ENCODE results near the gene WIPF3.
"Not testable (repeated sequence)": the region's sequence is repeated elsewhere in the genome, so short reads cannot be mapped to it uniquely, and the experiment has no call there.

WIPF3 gene

DNA sequence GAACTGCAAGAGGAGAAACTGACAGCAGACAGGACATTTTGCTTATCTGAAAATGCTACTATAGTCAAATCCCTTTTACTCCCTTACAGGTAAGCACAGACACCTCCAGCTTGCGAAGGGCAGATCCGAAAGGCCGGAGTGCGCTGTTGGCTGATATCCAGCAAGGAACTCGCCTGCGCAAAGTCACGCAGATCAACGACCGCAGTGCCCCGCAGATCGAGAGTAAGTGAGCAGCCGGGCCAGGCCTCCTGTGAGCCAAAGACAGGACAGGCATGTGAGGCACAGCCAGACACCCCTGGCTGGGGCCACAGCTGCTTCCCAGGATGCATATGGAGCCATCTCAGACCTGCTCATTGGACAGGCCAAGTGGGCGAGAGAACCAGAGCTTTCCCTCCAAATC lies 69.4 kb downstream of the WIPF3 start:
- in situ Hi-C loops (cut with MboI; ENCODE audit: low sequenced_read_pairs): no loop called here

DNA sequence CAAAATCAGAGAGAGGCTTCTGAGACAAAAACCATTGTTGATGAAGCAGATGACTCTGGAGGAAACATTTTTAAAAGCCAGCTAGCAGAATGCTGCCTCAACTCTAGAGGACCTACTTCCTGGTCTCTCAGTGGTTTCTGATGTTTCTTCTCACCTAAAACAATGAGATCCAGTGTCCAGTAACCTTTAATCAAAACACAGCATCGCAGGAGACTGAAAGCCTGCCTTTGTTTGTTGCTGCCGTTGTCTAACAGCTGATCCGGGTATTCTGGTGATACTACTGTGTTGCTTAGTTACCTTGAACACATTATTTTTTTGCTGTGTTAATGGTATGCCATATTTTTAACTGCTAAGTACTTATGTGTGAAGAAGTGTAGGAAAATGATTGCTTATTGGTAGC lies 70.9 kb downstream of the WIPF3 start:
- in situ Hi-C loops (cut with MboI; ENCODE audit: low sequenced_read_pairs): no loop called here

DNA sequence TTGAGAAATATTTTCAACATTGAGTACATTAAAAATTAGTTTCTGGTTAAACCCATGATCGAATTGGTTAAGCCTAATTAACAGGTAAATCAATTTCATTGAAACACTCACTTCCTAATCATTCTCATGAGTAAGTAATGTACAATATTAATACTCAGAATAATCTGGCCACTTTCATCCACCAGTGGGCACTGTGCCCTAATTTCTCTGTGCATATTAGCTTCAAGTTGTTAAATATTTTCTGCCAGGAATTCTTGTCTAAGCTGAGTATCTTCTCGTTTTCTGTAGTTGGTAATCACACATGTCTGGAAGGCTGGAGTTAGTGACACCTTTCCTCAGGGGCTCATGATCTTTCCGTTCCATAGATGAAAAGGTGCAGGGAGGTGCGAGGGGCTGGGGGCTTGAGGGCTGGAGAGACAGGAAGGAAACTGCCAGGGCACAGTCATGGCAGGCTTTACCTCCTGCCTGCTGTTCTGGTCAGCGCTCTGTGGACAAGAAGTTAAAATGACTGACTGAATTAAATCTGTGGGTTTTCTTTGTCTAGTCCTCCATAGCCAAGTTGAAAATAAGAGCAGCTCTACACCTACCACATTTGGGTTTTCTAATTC lies 71.9 kb downstream of the WIPF3 start:
- in situ Hi-C loops (cut with MboI; ENCODE audit: low sequenced_read_pairs): no loop called here

DNA sequence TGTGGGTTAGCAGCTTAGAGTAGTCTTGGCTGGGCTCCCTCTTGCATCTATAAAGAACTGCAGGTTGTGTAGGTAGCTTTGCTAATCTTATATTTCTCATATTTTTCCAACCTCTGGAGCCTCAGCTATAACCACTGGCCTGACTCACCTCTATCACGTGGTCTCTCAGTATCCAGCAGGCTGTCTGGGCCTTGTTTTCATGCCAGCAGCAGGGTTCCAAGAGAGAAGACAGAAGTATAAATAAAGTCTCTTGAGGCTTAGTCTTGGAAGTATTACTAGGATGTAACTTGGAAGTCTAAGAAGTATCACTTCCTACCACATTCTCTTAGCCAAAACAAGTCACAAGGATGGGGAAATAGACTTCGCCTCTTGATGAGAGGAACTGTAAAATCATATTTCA lies 73.3 kb downstream of the WIPF3 start:
- in situ Hi-C loops (cut with MboI; ENCODE audit: low sequenced_read_pairs): no loop called here

DNA sequence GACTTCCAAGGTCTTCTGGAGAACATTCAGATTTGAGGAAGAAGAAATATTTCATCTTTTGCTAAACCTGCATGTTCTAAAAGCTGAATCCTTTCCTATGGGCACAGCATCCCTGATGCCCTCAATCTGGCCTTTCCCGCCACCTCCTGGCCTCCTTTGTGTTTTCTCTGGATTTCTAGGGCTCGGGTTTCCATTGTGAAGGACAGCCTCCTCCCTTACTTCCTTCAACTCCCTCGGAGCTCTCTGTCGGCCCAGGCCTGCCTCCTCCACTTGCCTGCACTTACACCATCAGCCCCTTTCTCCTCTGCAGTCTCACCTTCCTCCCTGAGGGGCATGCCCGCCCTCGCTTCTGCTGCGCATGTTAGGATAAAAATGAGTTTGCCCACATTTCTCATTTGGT lies 75.4 kb downstream of the WIPF3 start:
- in situ Hi-C loops (cut with MboI; ENCODE audit: low sequenced_read_pairs): no loop called here

DNA sequence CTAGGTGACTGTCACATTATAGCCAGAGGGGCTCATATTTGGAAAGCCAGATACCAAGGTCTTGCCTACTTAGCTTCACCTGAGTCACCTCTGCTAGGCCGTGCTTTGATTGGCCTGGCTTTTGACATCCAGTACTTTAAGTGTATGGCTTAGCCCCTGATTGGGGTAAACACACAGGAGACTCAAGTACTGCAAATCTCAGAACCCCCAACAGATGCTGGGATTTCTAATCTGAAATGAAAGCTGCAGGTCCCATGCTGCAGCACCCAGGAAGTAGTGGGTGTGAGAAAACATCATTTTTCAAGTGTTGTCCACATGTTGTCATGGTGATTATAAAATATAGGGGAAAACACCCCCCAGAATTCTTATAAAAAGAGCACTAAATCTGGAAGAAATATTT lies 76.2 kb downstream of the WIPF3 start:
- in situ Hi-C loops (cut with MboI; ENCODE audit: low sequenced_read_pairs): no loop called here

DNA sequence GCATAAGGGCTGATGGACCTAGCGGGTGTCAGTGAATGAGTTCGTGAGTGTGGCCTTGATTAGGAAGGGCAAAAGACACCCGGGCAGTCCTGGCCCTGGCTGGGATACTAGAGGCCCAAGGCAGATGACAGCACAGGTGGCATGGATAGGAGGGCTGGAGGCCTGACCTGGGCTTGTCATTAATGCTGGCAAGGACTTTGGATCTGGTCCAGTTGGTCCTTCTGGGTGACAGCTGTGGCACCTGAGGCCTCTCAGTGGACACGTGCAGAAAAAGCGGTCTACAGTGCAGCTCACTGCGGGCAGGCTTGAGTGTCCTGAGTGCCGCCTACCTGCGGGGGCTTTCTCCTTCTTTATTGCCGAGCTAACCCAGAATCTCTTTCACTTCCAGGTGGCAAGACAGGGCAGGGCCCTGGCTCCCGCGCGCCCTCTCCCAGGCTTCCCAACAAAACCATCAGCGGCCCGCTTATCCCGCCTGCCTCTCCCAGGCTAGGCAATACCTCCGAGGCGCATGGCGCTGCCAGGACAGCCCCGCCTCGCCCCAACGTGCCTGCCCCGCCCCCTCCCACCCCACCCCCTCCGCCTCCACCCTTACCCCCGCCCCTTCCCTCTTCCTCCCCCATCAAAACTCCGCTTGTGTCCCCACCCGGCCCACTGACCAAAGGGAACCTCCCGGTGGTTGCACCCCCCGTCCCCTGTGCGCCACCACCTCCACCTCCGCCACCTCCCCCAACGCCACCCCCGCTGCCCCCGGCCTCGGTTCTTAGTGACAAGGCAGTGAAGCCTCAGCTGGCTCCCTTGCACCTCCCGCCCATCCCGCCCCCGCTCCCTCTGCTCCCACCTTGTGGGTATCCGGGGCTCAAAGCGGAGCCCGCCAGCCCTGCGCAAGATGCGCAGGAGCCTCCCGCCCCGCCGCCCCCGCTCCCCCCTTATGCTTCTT lies 77.4 kb downstream of the WIPF3 start:
- in situ Hi-C loops (cut with MboI; ENCODE audit: low sequenced_read_pairs): no loop called here

DNA sequence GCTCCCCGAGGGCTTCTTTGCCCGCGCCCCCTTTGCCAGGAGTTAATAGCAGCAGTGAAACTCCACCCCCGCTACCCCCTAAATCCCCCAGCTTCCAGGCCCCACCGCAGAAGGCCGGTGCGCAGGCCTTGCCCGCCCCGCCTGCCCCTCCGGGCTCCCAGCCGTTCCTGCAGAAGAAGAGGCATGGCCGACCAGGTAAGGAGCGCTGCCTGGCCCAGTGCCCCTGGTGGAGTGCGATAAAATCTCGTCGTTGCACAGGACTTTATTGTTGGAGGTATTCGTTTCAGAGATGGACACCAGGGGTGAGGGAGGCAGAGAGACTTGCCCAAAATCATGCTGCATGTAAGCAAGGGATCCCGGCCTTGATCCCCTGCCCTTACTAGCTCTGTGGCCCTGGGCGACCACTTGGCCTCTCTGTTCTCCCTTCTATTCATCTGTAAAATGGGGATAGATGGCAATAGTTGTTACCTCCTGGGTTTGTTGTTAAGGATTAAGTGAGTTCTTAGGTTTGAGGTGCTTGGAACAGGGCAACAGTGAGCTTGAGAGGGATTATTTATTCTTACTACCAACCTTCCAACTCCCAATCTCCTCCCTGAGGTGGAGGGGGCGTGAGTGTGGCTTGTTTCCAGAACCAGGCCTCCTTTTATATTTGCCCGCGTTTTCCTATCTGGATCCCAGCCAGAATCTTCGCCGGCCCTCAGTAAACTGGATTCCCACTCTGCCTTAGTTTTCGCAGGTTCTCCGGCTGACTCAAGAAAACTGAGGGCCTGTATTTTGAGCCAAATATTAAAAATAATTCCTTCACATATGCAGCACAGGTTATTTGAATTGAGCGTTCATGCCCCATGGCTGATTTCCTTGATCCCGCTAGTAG lies 78.3 kb downstream of the WIPF3 start:
- in situ Hi-C loops (cut with MboI; ENCODE audit: low sequenced_read_pairs): no loop called here

DNA sequence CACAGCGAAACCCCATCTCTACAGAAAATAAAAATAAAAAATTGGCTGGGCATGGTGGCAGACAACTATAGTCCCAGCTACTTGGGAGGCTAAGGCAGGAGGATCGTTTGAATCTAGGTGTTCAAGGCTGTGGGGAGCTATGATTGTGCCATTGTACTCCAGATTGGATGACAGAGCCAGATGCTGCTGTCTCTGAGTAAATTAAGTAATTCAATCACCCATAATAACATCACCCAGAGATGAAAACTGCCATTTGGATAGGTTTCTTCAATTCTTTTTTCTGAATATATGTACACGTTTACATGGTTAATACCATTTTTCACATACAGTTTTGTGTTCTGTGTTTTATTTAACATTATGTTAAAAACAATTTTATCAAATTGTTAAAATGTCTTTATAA lies 79.3 kb downstream of the WIPF3 start:
- in situ Hi-C loops (cut with MboI; ENCODE audit: low sequenced_read_pairs): no loop called here

DNA sequence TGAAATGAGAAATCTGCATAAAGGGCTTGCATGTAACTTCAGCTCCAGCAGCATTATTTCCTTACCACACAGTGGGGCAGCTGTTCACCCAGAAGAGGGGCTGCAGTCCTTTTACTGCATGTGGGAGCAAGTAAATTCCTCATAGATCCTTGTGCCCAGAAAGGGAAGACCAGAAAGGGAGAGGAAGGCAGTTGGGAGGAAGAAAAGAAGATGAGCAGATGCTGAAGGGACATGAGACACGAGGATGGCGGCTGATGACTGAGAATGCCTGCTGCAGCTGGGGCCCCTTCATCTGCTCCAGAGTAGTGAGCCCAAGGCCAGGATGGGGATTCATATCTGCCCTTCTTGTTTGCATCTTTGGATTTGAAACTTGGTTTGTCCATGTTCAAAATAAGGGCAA lies 80.5 kb downstream of the WIPF3 start:
- in situ Hi-C loops (cut with MboI; ENCODE audit: low sequenced_read_pairs): no loop called here

DNA sequence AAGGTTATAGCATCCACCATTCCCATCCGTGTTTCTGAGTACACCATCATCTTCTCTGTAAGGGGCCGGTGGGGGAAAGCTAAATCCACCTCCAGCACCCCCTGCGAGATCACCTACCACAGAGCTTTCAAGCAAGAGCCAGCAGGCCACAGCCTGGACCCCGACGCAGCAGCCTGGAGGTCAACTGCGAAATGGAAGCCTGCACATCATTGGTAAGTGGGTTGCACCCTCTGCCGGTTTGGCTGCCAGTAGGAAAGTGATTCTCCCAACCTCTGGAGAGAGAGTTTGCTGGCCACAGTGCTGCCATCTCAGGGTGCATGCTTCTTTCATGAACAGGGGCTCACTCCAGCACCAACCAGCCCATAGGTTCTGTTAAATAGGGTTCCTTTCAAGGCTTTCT lies 81.7 kb downstream of the WIPF3 start:
- in situ Hi-C loops (cut with MboI; ENCODE audit: low sequenced_read_pairs): no loop called here

DNA sequence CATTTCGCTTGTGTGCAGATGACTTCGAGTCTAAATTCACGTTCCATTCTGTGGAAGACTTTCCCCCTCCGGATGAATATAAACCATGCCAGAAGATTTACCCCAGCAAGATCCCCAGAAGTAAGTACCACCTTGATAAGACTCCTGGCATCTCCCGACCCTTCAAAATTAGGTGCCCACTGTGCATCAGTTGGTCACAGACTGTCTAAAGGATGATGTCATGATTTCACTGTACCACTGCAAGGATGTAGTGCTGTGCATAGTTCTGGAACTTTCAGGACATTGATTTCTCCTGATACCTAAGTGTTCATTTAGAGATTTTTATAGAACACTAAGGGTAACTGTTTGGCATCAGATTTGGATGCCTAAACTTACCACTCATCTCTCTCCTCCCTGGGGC lies 83.0 kb downstream of the WIPF3 start:
- in situ Hi-C loops (cut with MboI; ENCODE audit: low sequenced_read_pairs): no loop called here

DNA sequence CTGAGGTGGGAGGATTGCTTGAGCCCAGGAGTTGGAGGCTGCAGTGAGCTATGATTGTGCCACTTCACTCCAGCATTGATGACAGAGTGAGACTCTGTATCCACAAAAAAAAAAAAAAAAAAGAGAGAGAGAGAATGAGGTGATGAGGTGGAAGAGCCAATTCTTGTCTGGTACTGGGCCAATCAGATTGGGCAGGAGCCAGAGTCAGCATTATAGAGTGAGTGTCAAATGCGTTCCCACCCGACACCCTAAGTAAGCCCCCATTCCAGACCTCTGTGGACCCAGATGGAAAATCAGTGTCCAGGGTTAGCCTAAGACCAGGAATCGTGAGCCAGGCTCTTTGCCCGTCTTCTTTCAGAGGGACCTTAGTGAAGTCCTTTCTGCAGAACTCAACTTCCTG lies 83.9 kb downstream of the WIPF3 start:
- in situ Hi-C loops (cut with MboI; ENCODE audit: low sequenced_read_pairs): no loop called here

DNA sequence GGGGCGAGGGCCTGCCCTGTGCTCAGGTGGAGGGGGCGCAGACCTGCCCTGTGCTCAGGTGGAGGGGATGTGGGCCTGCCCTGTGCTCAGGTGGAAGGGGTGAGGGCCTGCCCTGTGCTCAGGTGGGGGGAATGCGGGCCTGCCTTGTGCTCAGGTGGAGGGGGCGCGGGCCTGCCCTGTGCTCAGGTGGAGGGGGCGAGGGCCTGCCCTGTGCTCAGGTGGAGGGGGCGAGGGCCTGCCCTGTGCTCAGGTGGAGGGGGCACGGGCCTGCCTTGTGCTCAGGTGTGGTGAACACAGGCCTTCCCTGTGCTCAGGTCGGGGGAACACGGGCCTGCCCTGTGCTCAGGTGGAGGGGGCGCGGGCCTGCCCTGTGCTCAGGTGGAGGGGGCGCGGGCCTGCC lies 84.5 kb downstream of the WIPF3 start:
- in situ Hi-C loops (cut with MboI; ENCODE audit: low sequenced_read_pairs): not testable (repeated sequence)

DNA sequence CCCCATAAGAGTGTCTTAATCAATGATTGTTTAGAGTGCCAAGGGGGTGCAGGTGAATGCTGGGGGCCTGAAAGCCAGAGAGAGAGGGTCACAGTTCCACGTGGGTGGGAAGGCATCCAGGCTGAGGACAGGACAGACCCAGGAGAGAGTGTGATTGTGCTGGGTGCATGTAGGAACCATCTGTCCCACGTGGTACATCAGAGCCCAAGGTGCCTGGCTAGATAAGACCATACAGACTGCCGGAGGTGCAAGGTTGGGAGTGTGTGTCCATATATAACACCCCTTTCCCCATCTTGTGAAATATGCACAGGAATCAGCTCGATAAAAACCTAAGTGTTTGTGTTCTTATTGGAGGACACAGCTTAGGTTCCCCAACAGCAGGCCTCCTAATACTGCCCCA lies 85.5 kb downstream of the WIPF3 start:
- in situ Hi-C loops (cut with MboI; ENCODE audit: low sequenced_read_pairs): no loop called here

DNA sequence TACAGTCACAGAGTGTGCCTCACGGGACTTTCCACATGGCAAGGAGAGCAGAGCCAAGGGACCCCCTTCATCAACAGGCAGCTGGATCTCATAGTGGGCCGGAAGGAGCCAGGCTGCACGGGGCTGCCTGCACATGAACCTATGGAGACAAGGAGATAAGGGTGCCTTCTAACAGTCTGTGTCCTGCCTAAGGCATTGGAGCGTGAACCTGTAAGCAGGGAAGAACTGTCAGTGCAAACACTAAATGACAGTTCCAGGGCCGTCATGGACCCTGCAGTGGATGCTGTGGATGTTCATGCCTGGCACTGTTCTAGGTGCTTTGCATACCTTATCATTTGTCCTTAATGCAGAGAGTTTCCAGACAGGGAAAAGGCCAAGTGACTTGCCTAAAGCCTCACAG lies 85.9 kb downstream of the WIPF3 start:
- in situ Hi-C loops (cut with MboI; ENCODE audit: low sequenced_read_pairs): no loop called here

DNA sequence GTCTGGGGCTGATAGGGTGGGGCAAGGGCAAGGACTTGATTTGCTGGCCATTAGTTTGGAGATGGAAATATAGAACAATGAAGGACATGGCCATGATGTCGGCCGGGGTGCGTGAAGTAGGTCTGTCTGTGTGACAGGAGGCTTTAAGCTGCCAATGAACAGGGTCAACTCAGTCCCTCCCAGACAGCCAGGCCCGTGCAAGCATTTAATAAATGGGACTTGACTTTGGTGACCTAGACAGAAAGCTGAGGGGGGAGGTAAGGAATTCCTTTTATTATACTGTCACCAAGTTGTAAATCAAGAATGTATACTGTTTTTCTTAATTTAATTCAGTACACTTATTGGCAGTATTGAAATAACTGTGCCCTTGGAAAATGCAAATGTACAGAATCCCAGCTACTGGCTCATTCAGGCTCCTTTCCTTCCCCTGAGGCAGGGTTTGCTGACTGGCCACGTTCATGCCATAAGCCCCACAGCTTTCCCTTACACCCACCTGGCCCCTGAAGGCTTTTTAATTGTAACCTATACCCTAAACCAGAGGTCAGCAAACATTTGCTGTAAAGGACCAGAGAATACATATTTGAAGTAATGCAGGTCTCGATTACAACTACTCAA lies 87.2 kb downstream of the WIPF3 start:
- in situ Hi-C loops (cut with MboI; ENCODE audit: low sequenced_read_pairs): no loop called here

DNA sequence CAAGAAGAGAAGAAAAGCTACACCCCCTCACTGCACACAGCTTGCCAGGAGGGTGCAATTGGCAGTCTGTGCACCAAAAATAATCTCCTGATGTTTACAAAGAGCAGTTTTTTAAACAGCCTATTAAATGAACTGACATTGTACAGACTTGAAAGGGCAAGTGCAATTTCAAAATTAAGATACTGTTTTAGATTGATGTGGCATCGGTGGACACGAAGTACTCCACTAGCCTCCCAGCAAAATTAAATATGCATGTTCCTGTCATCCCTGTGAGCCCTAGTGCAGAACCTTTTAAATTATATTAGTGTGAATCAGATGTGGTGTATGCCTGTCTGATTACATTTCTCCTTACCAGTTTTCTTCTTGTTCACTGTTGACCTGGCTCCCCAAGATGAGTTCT lies 87.9 kb downstream of the WIPF3 start:
- in situ Hi-C loops (cut with MboI; ENCODE audit: low sequenced_read_pairs): no loop called here

DNA sequence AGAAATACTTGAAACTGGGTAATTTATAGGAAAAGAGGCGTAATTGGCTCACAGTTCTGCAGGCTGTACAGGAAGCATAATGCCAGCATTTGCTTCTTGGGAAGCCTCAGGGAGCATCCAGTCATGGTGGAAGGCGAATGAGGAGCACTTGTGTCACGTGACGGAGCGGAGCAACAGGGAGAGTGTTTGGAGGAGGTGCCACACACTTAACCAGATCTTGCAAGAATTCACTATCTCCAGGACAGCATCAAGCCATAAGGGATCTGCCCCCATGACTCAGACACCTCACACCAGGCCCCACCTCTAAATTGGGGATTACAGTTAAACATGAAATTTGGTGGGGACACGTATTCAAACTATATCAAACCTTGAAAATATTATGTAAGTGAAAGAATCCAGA lies 89.3 kb downstream of the WIPF3 start:
- in situ Hi-C loops (cut with MboI; ENCODE audit: low sequenced_read_pairs): no loop called here

DNA sequence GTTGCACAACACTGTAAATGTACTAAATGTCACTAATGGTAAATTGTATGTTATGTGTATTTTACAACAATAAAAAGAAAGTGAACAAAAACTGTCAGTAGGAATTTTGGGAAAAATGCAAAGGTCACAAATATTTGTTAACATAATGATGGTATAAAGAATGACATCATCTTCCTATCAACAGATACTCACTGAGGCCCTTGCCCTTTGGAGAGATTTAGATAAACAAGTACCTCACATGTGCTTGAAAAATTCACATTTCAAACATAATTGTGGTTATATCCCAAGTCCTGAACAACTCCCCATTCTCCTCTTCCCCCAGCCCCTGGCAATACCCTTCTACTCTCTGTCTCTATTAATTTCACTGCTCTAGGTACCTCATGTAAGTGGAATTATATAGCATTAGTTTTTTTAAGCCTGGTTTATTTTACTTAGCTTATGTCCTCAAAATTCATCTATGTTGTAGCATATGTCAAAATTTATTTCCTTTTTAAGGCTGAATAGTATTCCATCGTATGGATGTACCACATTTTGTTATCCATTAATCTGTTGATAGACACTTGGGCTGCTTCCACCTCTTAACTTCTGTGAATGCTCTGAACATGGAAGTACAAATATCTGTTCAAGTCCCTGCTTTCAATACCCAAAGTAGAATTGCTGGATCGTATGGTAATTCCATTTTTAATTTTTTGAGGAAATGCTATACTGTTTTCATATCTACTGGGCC lies 90.5 kb downstream of the WIPF3 start:
- in situ Hi-C loops (cut with MboI; ENCODE audit: low sequenced_read_pairs): no loop called here

DNA sequence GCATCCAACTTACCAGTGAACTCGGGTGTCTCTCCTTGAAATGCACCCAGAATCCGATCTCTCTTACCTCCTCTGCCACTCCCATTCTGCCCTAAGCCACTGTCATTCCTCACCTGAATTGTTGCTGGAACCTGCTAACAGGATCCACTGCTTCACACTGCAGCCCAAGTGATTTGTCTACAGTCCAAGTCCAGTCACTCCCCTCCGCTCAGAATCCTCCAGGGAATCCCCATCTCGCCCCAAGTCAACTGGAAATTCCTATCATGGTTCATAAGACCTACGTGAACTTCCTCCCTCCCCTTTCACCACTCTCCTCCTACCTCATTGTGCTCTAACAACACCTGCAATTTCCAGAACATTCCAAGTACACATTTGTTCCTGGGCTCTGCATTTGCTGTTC lies 92.0 kb downstream of the WIPF3 start:
- in situ Hi-C loops (cut with MboI; ENCODE audit: low sequenced_read_pairs): no loop called here
